ENCODE results near the gene DNAH14. TPM values are rescaled to one million over a fixed set of nuclear protein-coding genes. Genes with fewer than 3 reads are reported as not detected.

The DNAH14 gene
- total RNA-seq, 3 donors from 2014 or later, result 9.2 to 12.7 (median 10.0) TPM

- DNase-seq (no peak), ATAC-seq (no peak)
- Histone ChIP-seq H3K9me3 (peaks cover 9% of the 10 kb centered on the region), H3K4me3 (no peak overlapping the region), H3K4me1 (ENCODE audit: low read depth) (no peaks in the 10 kb centered on the region), H3K36me3 (ENCODE audit: low read depth) (no peaks in the 10 kb centered on the region)
- intact Hi-C loops (cut with DNase I, micrococcal nuclease), result no loop called here
- TF ChIP-seq CTCF (IDR thresholded peaks at IDR 0.05), result no peak
These were observed 23.1 kb upstream of the DNAH14 start for GRCh38 chr1:224906340-224906739.

- intact Hi-C loops (cut with DNase I, micrococcal nuclease), result no loop called here
- DNase-seq (no peak), ATAC-seq (no peak)
- no peak for TF ChIP-seq CTCF (IDR thresholded peaks at IDR 0.05)
- H3K36me3 ChIP-seq (ENCODE audit: low read depth), result no peaks in the 10 kb centered on the region
- H3K4me3 ChIP-seq, result no peak overlapping the region
- H3K4me1 ChIP-seq (ENCODE audit: low read depth), result no peaks in the 10 kb centered on the region
- peaks cover 18% of the 10 kb centered on the region for H3K9me3 ChIP-seq
These were observed 18.3 kb upstream of the DNAH14 start for GRCh38 chr1:224911217-224911616.

GRCh38 chr1:224914292-224914900, 15.1 kb upstream of the DNAH14 start:
- Histone ChIP-seq H3K36me3 (ENCODE audit: low read depth) (no peaks in the 10 kb centered on the region), H3K4me3 (no peak overlapping the region), H3K9me3 (peaks cover 18% of the 10 kb centered on the region), H3K4me1 (ENCODE audit: low read depth) (no peaks in the 10 kb centered on the region)
- intact Hi-C loops (cut with DNase I, micrococcal nuclease), result no loop called here
- ATAC-seq, result no peak
- TF ChIP-seq CTCF (IDR thresholded peaks at IDR 0.05), result no peak
- DNase-seq, result no peak

GRCh38 chr1:224919508-224919907, 10.0 kb upstream of the DNAH14 start:
- ATAC-seq, result no peak
- no peak for DNase-seq
- H3K4me3 ChIP-seq, result no peak overlapping the region

GRCh38 chr1:224920930-224921329, 8.5 kb upstream of the DNAH14 start:
- intact Hi-C loops (cut with DNase I, micrococcal nuclease), result loop anchor here in 1 of 2 donors (10.0 kb wide), 1 partner anchor 276 kb away; no protein-coding TSS in a partner anchor
- ATAC-seq (no peak), DNase-seq (no peak)
- Histone ChIP-seq H3K4me3 (no peak overlapping the region), H3K36me3 (ENCODE audit: low read depth) (no peaks in the 10 kb centered on the region), H3K9me3 (no peaks in the 10 kb centered on the region), H3K4me1 (ENCODE audit: low read depth) (no peaks in the 10 kb centered on the region)
- no peak for TF ChIP-seq CTCF (IDR thresholded peaks at IDR 0.05)

More at GRCh38 chr1:224919508-224919907, 10.0 kb upstream of the DNAH14 start:
- Histone ChIP-seq H3K4me1 (ENCODE audit: low read depth) (no peaks in the 10 kb centered on the region), H3K36me3 (ENCODE audit: low read depth) (no peaks in the 10 kb centered on the region), H3K9me3 (peaks cover 1% of the 10 kb centered on the region)
- intact Hi-C loops (cut with DNase I, micrococcal nuclease), result no loop called here
- no peak for TF ChIP-seq CTCF (IDR thresholded peaks at IDR 0.05)
